ENCODE results near the gene NOL12.
A peak's percentile ranks its signal among the peaks of the same experiment; 100 is the strongest.

The NOL12 gene

GRCh38 chr22:37674248-37674647, 11.9 kb upstream of the NOL12 start:
- WGBS (ENCODE audit: insufficient coverage): 100% methylated on average over 1 of the region's 12 CpGs
- Histone ChIP-seq H3K36me3 (ENCODE audit: control insufficient read depth in 4 of 4, insufficient read depth in 4 of 4, low read length in 3 of 4) (peaks cover 0 to 6% (median 0%) of the 10 kb centered on the region in 4 experiments), H3K27me3 (replicated peaks in 2 of 5; ENCODE audit: control insufficient read depth in 4 of 5, insufficient read depth in 5 of 5, low read length in 4 of 5) (no peaks in the 10 kb centered on the region), H3K4me1 (ENCODE audit: control extremely low read depth in 1 of 4, control insufficient read depth in 4 of 4, insufficient read depth in 4 of 4, low read length in 3 of 4) (peaks cover 5 to 80% (median 72%) of the 10 kb centered on the region in 4 experiments), H3K27ac (ENCODE audit: insufficient read depth in 1 of 2, low read depth in 1 of 2, low read length in 2 of 2, poor library complexity in 1 of 2, severe bottlenecking in 2 of 2) (peak overlapping the region in 1 of 2 experiments; percentile 49), H3K4me3 (ENCODE audit: control insufficient read depth in 1 of 7, extremely low read depth in 1 of 7, insufficient read depth in 4 of 7, low read depth in 2 of 7, low read length in 6 of 7) (no peak overlapping the region), H3K9me3 (ENCODE audit: control extremely low read depth in 1 of 5, control insufficient read depth in 4 of 5, insufficient read depth in 2 of 5, low read depth in 1 of 5, low read length in 4 of 5) (no peaks in the 10 kb centered on the region)
- ChIA-PET CTCF (interaction anchor here (1.8 to 39.6 kb wide), 4 partner anchors 3 to 37 kb away, joined by 5 to 672 read pairs (median 494); partner anchors contain the start of genes LGALS1, NOL12, PDXP and SH3BP1), POLR2A (no interaction called here)
- DNase-seq: no peak

GRCh38 chr22:37674951-37675929, 10.9 kb upstream of the NOL12 start, which contains the start of gene LGALS1:
Gene LGALS1 (plus strand): TSS chr22:37675636. CDS start chr22:37675703, 67 bp downstream.
- Histone ChIP-seq H3K4me1 (ENCODE audit: control extremely low read depth in 1 of 4, control insufficient read depth in 4 of 4, insufficient read depth in 4 of 4, low read length in 3 of 4) (peaks cover 5 to 80% (median 72%) of the 10 kb centered on the region in 4 experiments), H3K27me3 (replicated peaks in 2 of 5; ENCODE audit: control insufficient read depth in 4 of 5, insufficient read depth in 5 of 5, low read length in 4 of 5) (no peaks in the 10 kb centered on the region), H3K36me3 (ENCODE audit: control insufficient read depth in 4 of 4, insufficient read depth in 4 of 4, low read length in 3 of 4) (peaks cover 0 to 11% (median 2%) of the 10 kb centered on the region in 4 experiments), H3K27ac (ENCODE audit: insufficient read depth in 1 of 2, low read depth in 1 of 2, low read length in 2 of 2, poor library complexity in 1 of 2, severe bottlenecking in 2 of 2) (peak within 1 kb of the TSS; percentile 81 to 90), H3K9me3 (ENCODE audit: control extremely low read depth in 1 of 5, control insufficient read depth in 4 of 5, insufficient read depth in 2 of 5, low read depth in 1 of 5, low read length in 4 of 5) (no peaks in the 10 kb centered on the region), H3K4me3 (ENCODE audit: control insufficient read depth in 1 of 7, extremely low read depth in 1 of 7, insufficient read depth in 4 of 7, low read depth in 2 of 7, low read length in 6 of 7) (peak within 1 kb of the TSS in 6 of 7 experiments; percentile 48 to 76 (median 56))
- WGBS (ENCODE audit: insufficient coverage): 11% methylated on average over 18 of the region's 34 CpGs
- DNase-seq: peak; percentile 73 to 90 (median 82)
- ChIA-PET POLR2A (no interaction called here), CTCF (interaction anchor here (0.6 to 39.6 kb wide), 5 partner anchors 2 to 38 kb away, joined by 3 to 672 read pairs (median 494); partner anchors contain the start of genes LGALS1, NOL12, PDXP and SH3BP1)

DNA sequence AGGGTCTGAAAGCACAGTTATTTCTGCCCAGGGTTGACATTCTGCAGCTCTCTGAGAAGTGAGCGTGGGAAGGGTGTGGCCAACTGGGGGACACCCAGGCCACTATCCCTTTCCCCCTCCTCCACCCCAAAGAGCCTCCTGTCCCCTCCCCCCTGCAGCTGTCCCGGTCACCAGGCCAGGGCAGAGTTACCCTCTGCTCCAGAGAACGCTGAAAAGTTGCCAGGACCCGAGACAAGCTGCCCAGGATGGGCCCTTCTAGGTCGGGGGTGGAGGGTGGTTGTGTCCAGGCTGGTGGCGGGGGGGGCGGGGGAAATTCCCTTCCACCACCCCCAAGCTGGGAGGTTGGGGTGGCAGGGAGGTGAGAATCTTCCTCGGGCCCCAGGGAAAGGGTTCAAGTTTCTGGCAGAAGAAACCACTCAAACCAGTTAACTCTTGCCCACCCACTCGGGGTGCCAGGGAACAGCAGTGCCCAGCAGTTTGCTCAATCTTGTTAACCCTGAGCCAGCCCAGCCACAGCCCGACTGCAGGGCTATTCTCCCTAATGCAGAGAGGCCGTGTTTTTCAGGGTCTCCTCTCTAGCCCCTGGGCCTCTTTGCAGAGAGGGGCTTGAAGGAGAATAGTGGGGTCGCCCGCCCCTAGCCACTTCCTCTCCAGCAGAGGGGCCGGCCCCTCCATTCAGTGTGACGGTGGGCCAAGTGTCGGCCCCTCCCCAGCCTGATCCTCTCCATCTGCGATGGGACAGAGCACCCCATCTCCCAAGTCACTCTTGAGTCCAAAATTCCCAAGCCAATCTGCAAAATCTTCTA, 10.0 kb upstream of the NOL12 start:
- peaks cover 5 to 76% (median 70%) of the 10 kb centered on the region in 4 experiments for H3K4me1 ChIP-seq (ENCODE audit: control extremely low read depth in 1 of 4, control insufficient read depth in 4 of 4, insufficient read depth in 4 of 4, low read length in 3 of 4)
- peak overlapping the region; percentile 81 to 90 for H3K27ac ChIP-seq (ENCODE audit: insufficient read depth in 1 of 2, low read depth in 1 of 2, low read length in 2 of 2, poor library complexity in 1 of 2, severe bottlenecking in 2 of 2)
- peaks cover 0 to 11% (median 2%) of the 10 kb centered on the region in 4 experiments for H3K36me3 ChIP-seq (ENCODE audit: control insufficient read depth in 4 of 4, insufficient read depth in 4 of 4, low read length in 3 of 4)
- POLR2A ChIA-PET: interaction anchor here (1.6 kb wide), 1 partner anchor 15 kb away, joined by 5 read pairs; no protein-coding TSS in a partner anchor
- H3K4me3 ChIP-seq (ENCODE audit: control insufficient read depth in 1 of 7, extremely low read depth in 1 of 7, insufficient read depth in 4 of 7, low read depth in 2 of 7, low read length in 6 of 7): peak overlapping the region in 6 of 7 experiments; percentile 48 to 76 (median 56)
- CTCF ChIA-PET: interaction anchor here (1.8 to 39.6 kb wide), 4 partner anchors 2 to 38 kb away, joined by 5 to 672 read pairs (median 494); partner anchors contain the start of genes LGALS1, NOL12, PDXP and SH3BP1
- no peaks in the 10 kb centered on the region for H3K9me3 ChIP-seq (ENCODE audit: control extremely low read depth in 1 of 5, control insufficient read depth in 4 of 5, insufficient read depth in 2 of 5, low read depth in 1 of 5, low read length in 4 of 5)
- H3K27me3 ChIP-seq (replicated peaks in 2 of 5; ENCODE audit: control insufficient read depth in 4 of 5, insufficient read depth in 5 of 5, low read length in 4 of 5): no peaks in the 10 kb centered on the region
- WGBS (ENCODE audit: insufficient coverage): 6% methylated on average over 9 of the region's 17 CpGs
- peak in 2 of 3 donors; percentile 22 to 33 for DNase-seq

- WGBS (ENCODE audit: insufficient coverage): under 1% methylated on average over 34 of the region's 42 CpGs
- Histone ChIP-seq H3K36me3 (ENCODE audit: control insufficient read depth in 4 of 4, insufficient read depth in 4 of 4, low read length in 3 of 4) (peaks cover 0 to 11% (median 2%) of the 10 kb centered on the region in 4 experiments), H3K4me1 (ENCODE audit: control extremely low read depth in 1 of 4, control insufficient read depth in 4 of 4, insufficient read depth in 4 of 4, low read length in 3 of 4) (peaks cover 5 to 75% (median 68%) of the 10 kb centered on the region in 4 experiments), H3K27ac (ENCODE audit: insufficient read depth in 1 of 2, low read depth in 1 of 2, low read length in 2 of 2, poor library complexity in 1 of 2, severe bottlenecking in 2 of 2) (peak overlapping the region; percentile 81 to 90), H3K9me3 (ENCODE audit: control extremely low read depth in 1 of 5, control insufficient read depth in 4 of 5, insufficient read depth in 2 of 5, low read depth in 1 of 5, low read length in 4 of 5) (no peaks in the 10 kb centered on the region), H3K27me3 (replicated peaks in 2 of 5; ENCODE audit: control insufficient read depth in 4 of 5, insufficient read depth in 5 of 5, low read length in 4 of 5) (no peaks in the 10 kb centered on the region), H3K4me3 (ENCODE audit: control insufficient read depth in 1 of 7, extremely low read depth in 1 of 7, insufficient read depth in 4 of 7, low read depth in 2 of 7, low read length in 6 of 7) (peak overlapping the region in 6 of 7 experiments; percentile 48 to 76 (median 64))
- ChIA-PET POLR2A (interaction anchor here (1.4 to 1.6 kb wide), 2 partner anchors 16 to 18 kb away, joined by 5 read pairs; partner anchors contain the start of gene PDXP), CTCF (interaction anchor here (1.7 to 39.6 kb wide), 3 partner anchors 13 to 39 kb away, joined by 5 to 672 read pairs (median 494); partner anchors contain the start of genes LGALS1, PDXP and SH3BP1)
- DNase-seq: peak; percentile 93 to 98 (median 98)
These were observed 9.2 kb upstream of the NOL12 start for GRCh38 chr22:37676736-37677492.

DNA sequence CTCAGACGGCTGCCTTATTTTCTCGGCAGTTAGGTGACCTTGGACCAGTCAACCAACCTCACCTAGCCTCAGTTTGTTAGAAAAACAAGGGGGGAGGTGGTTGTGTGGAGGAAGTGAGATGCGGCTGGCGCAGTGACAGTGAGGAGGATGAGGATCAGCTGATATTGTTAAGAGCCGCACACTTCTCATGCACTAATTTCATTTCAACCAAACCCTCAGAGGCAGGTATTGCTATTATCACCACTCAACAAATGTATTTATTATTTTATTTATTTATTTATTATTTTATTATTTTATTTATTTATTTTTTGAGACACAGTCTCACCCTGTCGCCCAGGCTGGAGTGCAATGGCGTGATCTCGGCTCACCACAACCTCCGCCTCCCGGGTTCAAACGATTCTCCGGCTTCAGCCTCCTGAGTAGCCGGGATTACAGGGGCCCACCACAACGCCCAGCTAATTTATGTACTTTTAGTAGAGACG, 8.6 kb upstream of the NOL12 start:
- WGBS (ENCODE audit: insufficient coverage): 80% methylated on average over 9 of the region's 15 CpGs
- POLR2A ChIA-PET: interaction anchor here (1.4 to 1.6 kb wide), 2 partner anchors 16 to 19 kb away, joined by 5 read pairs; partner anchors contain the start of gene PDXP

More for the DNA sequence above, 8.6 kb upstream of the NOL12 start:
- Histone ChIP-seq H3K4me1 (ENCODE audit: control extremely low read depth in 1 of 4, control insufficient read depth in 4 of 4, insufficient read depth in 4 of 4, low read length in 3 of 4) (peaks cover 4 to 69% (median 62%) of the 10 kb centered on the region in 4 experiments), H3K27ac (ENCODE audit: insufficient read depth in 1 of 2, low read depth in 1 of 2, low read length in 2 of 2, poor library complexity in 1 of 2, severe bottlenecking in 2 of 2) (peak overlapping the region; percentile 36 to 90), H3K27me3 (replicated peaks in 2 of 5; ENCODE audit: control insufficient read depth in 4 of 5, insufficient read depth in 5 of 5, low read length in 4 of 5) (no peaks in the 10 kb centered on the region), H3K4me3 (ENCODE audit: control insufficient read depth in 1 of 7, extremely low read depth in 1 of 7, insufficient read depth in 4 of 7, low read depth in 2 of 7, low read length in 6 of 7) (peak overlapping the region in 6 of 7 experiments; percentile 35 to 76 (median 62)), H3K36me3 (ENCODE audit: control insufficient read depth in 4 of 4, insufficient read depth in 4 of 4, low read length in 3 of 4) (peaks cover 0 to 11% (median 2%) of the 10 kb centered on the region in 4 experiments), H3K9me3 (ENCODE audit: control extremely low read depth in 1 of 5, control insufficient read depth in 4 of 5, insufficient read depth in 2 of 5, low read depth in 1 of 5, low read length in 4 of 5) (no peaks in the 10 kb centered on the region)
- CTCF ChIA-PET: interaction anchor here (1.7 to 39.6 kb wide), 3 partner anchors 14 to 40 kb away, joined by 5 to 672 read pairs (median 494); partner anchors contain the start of genes LGALS1, PDXP and SH3BP1
- no peak for DNase-seq
